Mesendoderm (in vitro differentiated cells): Measurements from ENCODE around the gene GNPDA1.

ENCODE experiments used
- DNase-seq: peaks from one replicate; pipeline ENCODE4 v3.0.0; 2013
- H2AK5ac ChIP-seq: 2 replicates; pipeline ENCODE4 v1.6.1; 2013; ENCODE audit warnings: low read length, inconsistent platforms
- H2BK120ac ChIP-seq: 2 replicates; pipeline ENCODE4 v1.6.1; 2013; ENCODE audit warnings: low read depth, mild to moderate bottlenecking, low read length, moderate library complexity, mixed read lengths
- H2BK15ac ChIP-seq: replicated peaks from 2 replicates; pipeline ENCODE4 v1.6.1; 2013; ENCODE audit warnings: low read depth, mild to moderate bottlenecking, moderate library complexity
- H2BK5ac ChIP-seq: 2 replicates; pipeline ENCODE4 v1.6.1; 2013; ENCODE audit warnings: low read length, inconsistent platforms
- H3K18ac ChIP-seq: 2 replicates; pipeline ENCODE4 v1.6.1; 2013; ENCODE audit warnings: mild to moderate bottlenecking, low read length, mixed read lengths
- H3K23ac ChIP-seq: one replicate; pipeline ENCODE4 v1.6.1; 2013; ENCODE audit warnings: low read length
- H3K27ac ChIP-seq: 2 replicates; pipeline ENCODE4 v1.5.1; 2013; ENCODE audit warnings: low read depth, mild to moderate bottlenecking, inconsistent platforms, low read length, moderate library complexity
- H3K27me3 ChIP-seq: 2 replicates; pipeline ENCODE4 v1.6.1; 2013; ENCODE audit warnings: low read length, control low read depth, mild to moderate bottlenecking, inconsistent platforms; ENCODE audit not compliant: insufficient read depth, poor library complexity
- H3K36me3 ChIP-seq: 2 replicates; pipeline ENCODE4 v1.6.1; 2013; ENCODE audit warnings: low read length, inconsistent platforms; ENCODE audit not compliant: control insufficient read depth, insufficient read depth
- H3K4ac ChIP-seq: one replicate; pipeline ENCODE4 v1.6.1; 2013; ENCODE audit warnings: low read depth, mild to moderate bottlenecking, low read length, moderate library complexity
- H3K4me1 ChIP-seq: 2 replicates; pipeline ENCODE4 v1.6.1; 2013; ENCODE audit warnings: low read depth, low read length, inconsistent platforms; ENCODE audit not compliant: control insufficient read depth
- H3K4me2 ChIP-seq: 2 replicates; pipeline ENCODE4 v1.6.1; 2013; ENCODE audit warnings: low read length
- H3K4me3 ChIP-seq: 2 replicates; pipeline ENCODE4 v1.5.1; 2013; ENCODE audit warnings: mild to moderate bottlenecking, low read length
- H3K56ac ChIP-seq: one replicate; pipeline ENCODE4 v1.6.1; 2013; ENCODE audit warnings: low read length
- H3K79me1 ChIP-seq: 2 replicates; pipeline ENCODE4 v1.6.1; 2013; ENCODE audit warnings: low read length, inconsistent platforms
- H3K79me2 ChIP-seq: 2 replicates; pipeline ENCODE4 v1.6.1; 2013; ENCODE audit warnings: mild to moderate bottlenecking, low read length; ENCODE audit not compliant: control insufficient read depth, insufficient read depth
- H3K9ac ChIP-seq: 2 replicates; pipeline ENCODE4 v1.6.1; 2013; ENCODE audit warnings: low read length, inconsistent platforms
- H4K5ac ChIP-seq: one replicate; pipeline ENCODE4 v1.6.1; 2013; ENCODE audit warnings: low read length
- H4K8ac ChIP-seq: one replicate; pipeline ENCODE4 v1.6.1; 2013; ENCODE audit warnings: low read depth, mild to moderate bottlenecking, control low read depth, low read length, moderate library complexity
- WGBS: extraction: QIAGEN DNeasy Blood & Tissue Kit; methylation state at CpG from one replicate; pipeline ENCODE4 v1.1.7; 2013; ENCODE audit warnings: low lambda C conversion rate, missing lambda C conversion rate; ENCODE audit not compliant: insufficient coverage; ENCODE audit errors: extremely low coverage; 5-methylcytosine and 5-hydroxymethylcytosine counted together

The GNPDA1 gene

DNA sequence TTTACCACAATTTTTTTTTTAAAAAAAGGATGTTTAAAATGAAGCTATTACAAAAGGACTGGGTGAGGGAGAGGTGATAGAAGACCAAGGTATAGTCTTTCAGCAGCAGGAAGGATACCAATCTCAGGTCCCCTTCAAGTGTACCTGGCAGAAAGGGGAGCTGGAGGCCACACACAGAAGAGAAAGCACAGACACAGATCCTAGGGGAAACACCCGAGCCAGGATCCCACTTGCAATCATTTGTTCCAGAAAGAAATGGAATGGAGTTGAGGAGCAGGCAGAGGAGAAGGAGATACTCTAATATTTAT is 5.6 kb downstream of the GNPDA1 start:
- no peak overlapping the region for H3K4me3 ChIP-seq
- WGBS, result no CpG with 5 or more reads among the region's 1 CpG

GRCh38 chr5:142006363-142007236 is 6.2 kb downstream of the GNPDA1 start:
- Histone ChIP-seq H3K56ac (no peak overlapping the region), H3K27ac (no peak overlapping the region), H3K4me2 (no peak overlapping the region), H4K5ac (no peak overlapping the region), H2BK5ac (no peak overlapping the region), H2BK15ac (no peak overlapping the region), H3K4me3 (no peak overlapping the region), H3K27me3 (no peaks in the 10 kb centered on the region), H3K4me1 (no peaks in the 10 kb centered on the region), H3K79me1 (no peaks in the 10 kb centered on the region), H3K4ac (no peak overlapping the region), H4K8ac (no peak overlapping the region), H3K36me3 (peaks cover 5% of the 10 kb centered on the region), H2AK5ac (no peak overlapping the region), H3K18ac (no peak overlapping the region), H3K23ac (no peak overlapping the region), H2BK120ac (no peak overlapping the region), H3K9ac (no peak overlapping the region), H3K79me2 (no peaks in the 10 kb centered on the region)
- no CpG with 5 or more reads among the region's 3 CpGs for WGBS
- no peak for DNase-seq

More for the DNA sequence above, 5.6 kb downstream of the GNPDA1 start:
- H2AK5ac ChIP-seq, result no peak overlapping the region
- H3K79me1 ChIP-seq, result no peaks in the 10 kb centered on the region
- no peak overlapping the region for H3K56ac ChIP-seq
- H3K27me3 ChIP-seq, result no peaks in the 10 kb centered on the region
- H3K36me3 ChIP-seq, result peaks cover 5% of the 10 kb centered on the region
- H2BK5ac ChIP-seq, result no peak overlapping the region
- H2BK120ac ChIP-seq, result no peak overlapping the region
- H4K5ac ChIP-seq, result no peak overlapping the region
- no peaks in the 10 kb centered on the region for H3K79me2 ChIP-seq
- no peaks in the 10 kb centered on the region for H3K4me1 ChIP-seq
- H3K18ac ChIP-seq, result no peak overlapping the region
- H3K27ac ChIP-seq, result no peak overlapping the region
- H3K23ac ChIP-seq, result no peak overlapping the region
- H3K9ac ChIP-seq, result no peak overlapping the region
- no peak overlapping the region for H2BK15ac ChIP-seq
- no peak overlapping the region for H4K8ac ChIP-seq
- no peak overlapping the region for H3K4ac ChIP-seq
- DNase-seq, result no peak
- H3K4me2 ChIP-seq, result no peak overlapping the region

DNA sequence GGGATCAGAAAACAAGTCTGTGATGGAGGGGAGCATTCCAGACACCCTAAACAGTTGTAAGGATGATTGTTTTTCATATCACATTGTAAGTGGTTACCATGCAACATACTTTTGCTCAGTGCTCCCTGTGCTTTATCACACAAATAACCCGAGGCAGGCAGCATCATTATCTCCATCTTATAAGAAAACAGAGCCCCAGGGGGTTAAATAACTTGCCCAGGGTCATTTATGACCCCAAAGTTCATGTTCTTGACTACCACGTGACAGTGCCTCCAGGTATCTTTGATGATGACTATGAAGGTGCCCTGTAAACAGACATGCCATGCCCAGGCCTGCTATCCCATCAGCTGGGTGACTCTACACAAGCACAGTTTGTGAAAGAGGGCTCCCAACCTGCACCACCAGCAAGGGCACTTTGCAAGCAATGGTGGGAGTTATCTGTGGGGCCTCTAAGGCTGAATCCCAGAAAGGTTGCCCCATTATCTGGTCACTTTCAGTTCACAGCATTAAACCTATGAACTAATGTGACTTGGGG is 9.5 kb downstream of the GNPDA1 start:
- Histone ChIP-seq H3K79me2 (no peaks in the 10 kb centered on the region), H4K5ac (no peak overlapping the region), H2BK5ac (no peak overlapping the region), H3K27me3 (no peaks in the 10 kb centered on the region), H3K36me3 (peaks cover 8% of the 10 kb centered on the region), H3K23ac (no peak overlapping the region), H3K79me1 (no peaks in the 10 kb centered on the region), H3K27ac (no peak overlapping the region), H3K56ac (no peak overlapping the region), H3K4me1 (no peaks in the 10 kb centered on the region), H3K9ac (no peak overlapping the region), H3K4ac (no peak overlapping the region), H3K4me3 (no peak overlapping the region), H3K4me2 (no peak overlapping the region), H2AK5ac (no peak overlapping the region), H4K8ac (no peak overlapping the region), H3K18ac (no peak overlapping the region), H2BK15ac (no peak overlapping the region), H2BK120ac (no peak overlapping the region)
- WGBS, result no CpG with 5 or more reads among the region's 2 CpGs
- no peak for DNase-seq

- Histone ChIP-seq H2BK120ac (no peak overlapping the region), H2BK15ac (no peak overlapping the region), H3K79me2 (no peaks in the 10 kb centered on the region), H3K27me3 (no peaks in the 10 kb centered on the region), H3K4me3 (no peak overlapping the region), H3K4me2 (no peak overlapping the region), H3K18ac (no peak overlapping the region), H4K5ac (no peak overlapping the region), H3K56ac (no peak overlapping the region), H3K4ac (no peak overlapping the region), H2BK5ac (no peak overlapping the region), H3K4me1 (no peaks in the 10 kb centered on the region), H3K79me1 (no peaks in the 10 kb centered on the region), H3K36me3 (peaks cover 8% of the 10 kb centered on the region), H3K23ac (no peak overlapping the region), H2AK5ac (no peak overlapping the region), H3K9ac (no peak overlapping the region), H3K27ac (no peak overlapping the region), H4K8ac (no peak overlapping the region)
- DNase-seq, result peak; percentile 69
- no CpG with 5 or more reads among the region's 6 CpGs for WGBS
These were observed 11.9 kb downstream of the GNPDA1 start for GRCh38 chr5:142000704-142001484.

DNA sequence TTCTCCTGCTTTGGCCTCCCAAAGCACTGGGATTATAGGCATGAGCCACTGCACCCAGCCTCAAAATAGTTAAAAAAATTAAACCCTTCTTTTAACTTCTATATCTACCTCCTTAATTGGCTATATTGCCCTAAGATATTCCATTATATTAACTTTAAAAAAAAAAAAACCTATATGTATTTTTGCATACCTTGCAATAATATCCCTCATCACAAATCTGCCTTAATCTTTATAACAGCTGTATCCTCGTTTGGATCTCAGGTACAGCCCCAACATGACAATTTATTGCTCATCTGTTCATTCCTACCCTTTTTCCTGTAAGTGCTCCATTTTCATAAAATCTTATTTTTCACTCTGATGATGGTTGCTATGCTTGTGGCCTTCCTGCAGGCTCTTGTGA is 12.7 kb downstream of the GNPDA1 start:
- no peak overlapping the region for H3K9ac ChIP-seq
- WGBS, result no CpG with 5 or more reads among the region's 1 CpG
- H3K56ac ChIP-seq, result no peak overlapping the region
- no peaks in the 10 kb centered on the region for H3K27me3 ChIP-seq
- H3K4me3 ChIP-seq, result no peak overlapping the region
- no peak overlapping the region for H4K5ac ChIP-seq
- no peak overlapping the region for H3K4ac ChIP-seq
- no peak overlapping the region for H2BK120ac ChIP-seq
- H3K79me2 ChIP-seq, result no peaks in the 10 kb centered on the region
- no peak overlapping the region for H3K4me2 ChIP-seq
- H2BK15ac ChIP-seq, result no peak overlapping the region
- no peak overlapping the region for H2AK5ac ChIP-seq
- no peak overlapping the region for H2BK5ac ChIP-seq
- H3K36me3 ChIP-seq, result peaks cover 7% of the 10 kb centered on the region
- no peak for DNase-seq
- H3K79me1 ChIP-seq, result no peaks in the 10 kb centered on the region
- H3K23ac ChIP-seq, result no peak overlapping the region
- H3K27ac ChIP-seq, result no peak overlapping the region
- H3K4me1 ChIP-seq, result no peaks in the 10 kb centered on the region
- H4K8ac ChIP-seq, result no peak overlapping the region
- H3K18ac ChIP-seq, result no peak overlapping the region
